G401 (cell line): ENCODE measurements around the gene ZNF366. TPM values are rescaled to one million over a fixed set of nuclear protein-coding genes. Genes with fewer than 3 reads are reported as not detected.

Experiments used
- DNase-seq: peaks from one replicate; pipeline ENCODE4 v3.0.0-alpha.2; 2015; ENCODE audit warnings: low spot score
- in situ Hi-C: cut with HindIII; loops from 2 replicates; pipeline ENCODE4 v1.10.0; 2016; ENCODE audit warnings: low sequenced_read_pairs, mixed read lengths
- total RNA-seq: library from RNA; depleted of rRNA; stranded (reverse); fragments of >200 nt; shearing (Covaris generic); gene quantifications from 2 replicates; pipeline ENCODE4 v1.2.3, GENCODE V29; 2014; rRNA removed

The ZNF366 gene
- not detected in 2 replicates for total RNA-seq

- in situ Hi-C loops, result no loop called here
- no peak for DNase-seq
Measured at GRCh38 chr5:72507231-72507906, at the start of gene ZNF366. ZNF366 (minus strand) TSS chr5:72507410; CDS start chr5:72461496, 45,914 bp downstream.

GRCh38 chr5:72556351-72557166, 49.3 kb upstream of the ZNF366 start:
- DNase-seq, result peak; percentile 75
- in situ Hi-C loops, result no loop called here

- in situ Hi-C loops, result no loop called here
- DNase-seq, result peak; percentile 8
Measured at GRCh38 chr5:72555871-72556270, 48.7 kb upstream of the ZNF366 start.

- no peak for DNase-seq
- in situ Hi-C loops, result no loop called here
Measured at GRCh38 chr5:72554897-72555296, 47.7 kb upstream of the ZNF366 start.

- in situ Hi-C loops, result no loop called here
- DNase-seq, result no peak
Measured at GRCh38 chr5:72552041-72552557, 44.9 kb upstream of the ZNF366 start.

- in situ Hi-C loops, result no loop called here
- DNase-seq, result no peak
Measured at GRCh38 chr5:72550595-72550994, 43.4 kb upstream of the ZNF366 start.

- in situ Hi-C loops, result no loop called here
- DNase-seq, result no peak
Measured at GRCh38 chr5:72543811-72544210, 36.6 kb upstream of the ZNF366 start.

GRCh38 chr5:72543365-72543764, 36.2 kb upstream of the ZNF366 start:
- no peak for DNase-seq
- in situ Hi-C loops, result no loop called here

- in situ Hi-C loops, result no loop called here
- DNase-seq, result no peak
Measured at GRCh38 chr5:72542695-72543094, 35.5 kb upstream of the ZNF366 start.

- in situ Hi-C loops, result no loop called here
- DNase-seq, result peak; percentile 61
Measured at GRCh38 chr5:72541501-72542225, 34.5 kb upstream of the ZNF366 start.

GRCh38 chr5:72540759-72541438, 33.7 kb upstream of the ZNF366 start:
- in situ Hi-C loops, result no loop called here
- DNase-seq, result peak; percentile 12

GRCh38 chr5:72539726-72540125, 32.5 kb upstream of the ZNF366 start:
- in situ Hi-C loops, result no loop called here
- DNase-seq, result no peak

GRCh38 chr5:72539038-72539437, 31.8 kb upstream of the ZNF366 start:
- in situ Hi-C loops, result no loop called here
- DNase-seq, result no peak

- no peak for DNase-seq
- in situ Hi-C loops, result no loop called here
Measured at GRCh38 chr5:72537166-72537565, 30.0 kb upstream of the ZNF366 start.

GRCh38 chr5:72531496-72532190, 24.4 kb upstream of the ZNF366 start:
- in situ Hi-C loops, result no loop called here

GRCh38 chr5:72530196-72530595, 23.0 kb upstream of the ZNF366 start:
- no peak for DNase-seq
- in situ Hi-C loops, result no loop called here

More at GRCh38 chr5:72531496-72532190, 24.4 kb upstream of the ZNF366 start:
- no peak for DNase-seq

GRCh38 chr5:72529383-72529782, 22.2 kb upstream of the ZNF366 start:
- in situ Hi-C loops, result no loop called here
- no peak for DNase-seq

- no peak for DNase-seq
- in situ Hi-C loops, result no loop called here
Measured at GRCh38 chr5:72525816-72526215, 18.6 kb upstream of the ZNF366 start.
